GM12864 (cell line): ENCODE results near the gene TRPM3.

Experiments
- DNase-seq: peaks from one replicate; pipeline ENCODE4 v3.0.0-alpha.2; 2011; ENCODE audit warnings: low read depth
- H3K4me3 ChIP-seq: 2 replicates; pipeline ENCODE4 v1.5.1; 2011; ENCODE audit warnings: mild to moderate bottlenecking, low read depth, low read length, control low read depth
- TF ChIP-seq, protein P1 (sequence below): IDR thresholded peaks from 2 replicates; pipeline ENCODE4 v1.5.1; 2011; ENCODE audit warnings: low read depth, mild to moderate bottlenecking, moderate library complexity, low read length, control low read depth, inconsistent platforms; ENCODE audit errors: missing control alignments

Gene TRPM3

DNA sequence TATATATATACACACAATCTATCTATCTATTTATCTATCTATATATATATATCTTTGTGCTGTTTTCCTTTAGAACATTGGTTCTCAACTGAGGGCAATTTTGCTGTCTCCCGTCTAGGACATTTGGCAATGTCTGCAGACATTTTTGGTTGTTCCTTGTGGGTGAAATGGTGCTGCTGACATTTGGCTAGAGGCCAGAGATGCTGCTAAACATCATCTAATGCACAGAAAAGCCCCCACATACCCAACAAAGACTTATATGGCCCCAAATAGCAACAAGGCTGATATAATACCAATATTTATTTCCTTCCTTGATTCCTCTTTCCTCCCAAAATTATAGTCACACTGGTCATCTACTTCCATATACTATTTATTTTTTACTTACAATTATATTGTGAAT is 197.5 kb downstream of the TRPM3 start:
- no peak overlapping the region for H3K4me3 ChIP-seq
- no peak for DNase-seq
- TF ChIP-seq, protein P1, sequence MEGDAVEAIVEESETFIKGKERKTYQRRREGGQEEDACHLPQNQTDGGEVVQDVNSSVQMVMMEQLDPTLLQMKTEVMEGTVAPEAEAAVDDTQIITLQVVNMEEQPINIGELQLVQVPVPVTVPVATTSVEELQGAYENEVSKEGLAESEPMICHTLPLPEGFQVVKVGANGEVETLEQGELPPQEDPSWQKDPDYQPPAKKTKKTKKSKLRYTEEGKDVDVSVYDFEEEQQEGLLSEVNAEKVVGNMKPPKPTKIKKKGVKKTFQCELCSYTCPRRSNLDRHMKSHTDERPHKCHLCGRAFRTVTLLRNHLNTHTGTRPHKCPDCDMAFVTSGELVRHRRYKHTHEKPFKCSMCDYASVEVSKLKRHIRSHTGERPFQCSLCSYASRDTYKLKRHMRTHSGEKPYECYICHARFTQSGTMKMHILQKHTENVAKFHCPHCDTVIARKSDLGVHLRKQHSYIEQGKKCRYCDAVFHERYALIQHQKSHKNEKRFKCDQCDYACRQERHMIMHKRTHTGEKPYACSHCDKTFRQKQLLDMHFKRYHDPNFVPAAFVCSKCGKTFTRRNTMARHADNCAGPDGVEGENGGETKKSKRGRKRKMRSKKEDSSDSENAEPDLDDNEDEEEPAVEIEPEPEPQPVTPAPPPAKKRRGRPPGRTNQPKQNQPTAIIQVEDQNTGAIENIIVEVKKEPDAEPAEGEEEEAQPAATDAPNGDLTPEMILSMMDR, result no peak

GRCh38 chr9:70921136-70921535 is 200.3 kb downstream of the TRPM3 start:
- TF ChIP-seq, protein P1, result no peak
- DNase-seq, result no peak
- H3K4me3 ChIP-seq, result no peak overlapping the region

- no peak for DNase-seq
- TF ChIP-seq, protein P1, result no peak
- H3K4me3 ChIP-seq, result no peak overlapping the region
Measured at GRCh38 chr9:70917277-70917676, 204.1 kb downstream of the TRPM3 start.

- no peak for DNase-seq
- H3K4me3 ChIP-seq, result no peak overlapping the region
- TF ChIP-seq, protein P1, result no peak
Measured at GRCh38 chr9:70911791-70912190, 209.6 kb downstream of the TRPM3 start.

DNA sequence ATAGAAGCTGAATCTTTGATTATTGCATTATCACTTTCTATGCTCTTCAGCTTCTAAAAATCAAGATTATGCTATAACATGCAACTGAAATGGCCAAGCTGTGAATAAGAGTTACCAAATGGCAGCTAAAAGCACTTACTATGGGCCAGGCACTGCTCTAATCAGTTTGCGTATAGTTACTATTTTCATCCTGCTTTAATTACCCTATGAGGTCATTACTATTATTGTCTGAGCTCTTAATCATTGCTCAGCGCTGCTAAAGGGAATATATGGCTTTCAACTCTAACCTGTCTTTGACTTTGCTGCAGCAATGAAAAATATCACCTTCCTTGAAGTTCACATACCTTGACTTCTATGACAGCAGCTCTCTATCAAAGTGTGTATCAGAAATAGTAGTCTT is 210.8 kb downstream of the TRPM3 start:
- TF ChIP-seq, protein P1, result no peak
- no peak for DNase-seq
- H3K4me3 ChIP-seq, result no peak overlapping the region

- TF ChIP-seq, protein P1, result no peak
- H3K4me3 ChIP-seq, result no peak overlapping the region
- DNase-seq, result no peak
Measured at GRCh38 chr9:70902692-70903131, 218.7 kb downstream of the TRPM3 start.

- TF ChIP-seq, protein P1, result no peak
- DNase-seq, result no peak
- no peak overlapping the region for H3K4me3 ChIP-seq
Measured at GRCh38 chr9:70902171-70902570, 219.2 kb downstream of the TRPM3 start.
